ENCODE data around the gene MARCHF11.

MARCHF11 gene

DNA sequence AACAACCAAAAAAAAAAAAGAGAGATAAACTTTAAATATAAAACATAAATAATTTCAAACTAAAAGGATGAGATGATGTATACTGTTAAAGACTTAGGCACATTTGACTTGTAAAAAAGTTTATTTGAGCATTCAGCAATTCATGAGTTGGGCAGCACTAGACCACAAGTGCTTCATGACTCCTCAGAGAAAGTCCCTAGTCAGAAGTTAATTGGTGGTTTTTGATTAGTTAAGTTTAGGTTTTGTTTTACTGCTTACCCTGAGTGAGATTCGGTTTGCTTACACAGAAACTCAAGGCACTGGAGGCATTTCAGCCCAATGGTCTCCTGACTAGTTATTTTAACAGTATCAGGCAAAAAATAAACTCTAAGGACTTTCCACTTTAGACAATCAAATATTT lies 129.2 kb downstream of the MARCHF11 start:
- no peak for DNase-seq

DNA sequence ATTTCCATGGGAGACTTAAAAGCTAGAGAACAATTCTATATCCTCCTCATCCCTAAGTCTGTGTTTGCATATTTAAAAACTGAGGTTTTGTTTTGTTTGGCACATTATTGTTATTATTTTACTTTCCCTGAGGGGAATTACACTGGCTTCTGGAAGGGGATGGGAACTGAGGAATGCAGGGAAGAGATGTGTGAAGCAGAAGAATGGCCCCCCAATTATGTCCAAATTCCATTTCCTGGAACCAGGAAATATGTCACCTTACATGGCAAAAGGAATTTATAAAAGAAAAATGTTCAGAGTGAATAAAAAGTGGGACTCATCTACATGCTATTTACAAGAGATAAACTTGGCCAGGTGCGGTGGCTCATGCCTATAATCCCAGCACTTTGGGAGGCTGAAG lies 129.8 kb downstream of the MARCHF11 start:
- DNase-seq = no peak

DNA sequence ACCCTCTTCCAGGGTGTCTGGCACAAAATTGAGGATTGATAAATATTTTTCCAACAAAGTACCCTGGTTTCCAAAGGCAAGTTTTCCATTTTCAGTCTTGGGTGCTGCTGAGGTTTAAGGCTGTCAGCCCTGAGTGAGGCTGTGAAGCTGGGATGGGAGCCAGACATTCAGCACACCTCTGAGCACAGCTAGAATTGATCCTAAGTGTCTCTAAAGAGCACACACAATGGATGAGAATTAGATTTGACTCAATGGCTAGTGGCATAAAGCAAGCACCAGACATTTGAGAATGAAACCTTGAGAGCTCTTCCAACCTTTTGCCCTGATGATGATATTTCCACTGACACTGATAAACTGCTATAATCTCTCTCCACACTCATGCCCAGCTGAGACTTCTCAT lies 131.5 kb downstream of the MARCHF11 start:
- DNase-seq = no peak

DNA sequence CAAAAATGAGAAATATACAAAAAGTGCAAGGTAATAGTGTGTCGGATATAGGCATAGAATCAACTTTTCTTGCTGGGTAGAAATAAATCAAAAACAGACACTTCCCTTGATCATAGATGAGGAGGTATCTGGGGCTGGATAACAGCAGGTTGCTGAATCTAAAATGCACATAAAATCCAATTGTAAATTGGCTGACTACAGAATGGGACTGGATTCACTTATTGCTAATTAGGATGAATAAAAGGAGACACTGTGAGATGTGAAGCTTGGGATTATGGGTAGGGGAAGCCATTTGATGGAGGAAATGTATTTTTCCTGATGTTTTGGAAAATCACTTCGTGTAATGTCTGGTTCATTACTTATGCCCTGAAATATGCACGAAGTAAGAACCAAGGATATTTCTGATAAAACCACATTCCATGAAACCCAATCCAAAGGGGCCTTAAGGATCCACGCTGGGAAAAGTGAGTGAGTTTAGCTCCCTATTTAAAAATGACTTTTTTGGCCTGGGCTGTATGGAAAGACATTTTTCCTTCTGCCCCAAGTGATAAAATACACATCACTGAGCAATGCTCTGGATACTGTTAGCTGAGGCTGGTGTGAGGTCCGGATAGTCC lies 136.1 kb downstream of the MARCHF11 start:
- no peak for DNase-seq

DNA sequence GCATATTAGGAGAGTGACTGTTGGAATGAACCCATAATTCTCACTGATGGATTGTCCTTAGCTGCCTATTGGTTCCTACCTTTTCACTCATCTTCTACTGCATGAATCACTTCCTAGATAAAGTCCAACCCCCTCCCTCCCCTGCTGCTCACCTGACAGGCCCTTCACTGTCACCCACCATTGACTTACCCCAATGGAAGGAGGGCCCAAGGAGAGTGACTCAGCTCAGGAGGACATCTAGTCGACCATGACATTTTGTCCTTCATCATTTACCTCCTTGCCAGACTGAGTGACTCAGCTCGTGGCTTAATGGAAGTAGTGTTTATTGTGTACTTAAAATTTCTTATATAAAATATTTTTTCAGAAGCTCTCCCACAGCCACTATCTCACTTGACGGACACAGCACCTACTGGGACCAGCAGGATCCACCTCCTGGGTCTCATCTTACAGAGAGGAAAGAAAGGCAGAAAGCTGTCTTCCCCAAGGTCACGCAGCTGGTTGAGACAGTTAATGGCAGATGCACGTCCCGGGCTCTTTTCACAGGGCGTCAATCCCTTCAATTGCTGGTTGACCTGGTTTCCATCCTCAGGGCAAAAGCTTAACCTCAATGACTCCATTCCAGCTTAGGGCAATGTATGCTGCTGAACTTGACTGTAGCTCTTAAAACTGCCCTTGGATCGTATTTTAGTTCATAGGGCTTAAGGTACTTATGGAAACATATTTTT lies 142.3 kb downstream of the MARCHF11 start:
- no peak for DNase-seq

DNA sequence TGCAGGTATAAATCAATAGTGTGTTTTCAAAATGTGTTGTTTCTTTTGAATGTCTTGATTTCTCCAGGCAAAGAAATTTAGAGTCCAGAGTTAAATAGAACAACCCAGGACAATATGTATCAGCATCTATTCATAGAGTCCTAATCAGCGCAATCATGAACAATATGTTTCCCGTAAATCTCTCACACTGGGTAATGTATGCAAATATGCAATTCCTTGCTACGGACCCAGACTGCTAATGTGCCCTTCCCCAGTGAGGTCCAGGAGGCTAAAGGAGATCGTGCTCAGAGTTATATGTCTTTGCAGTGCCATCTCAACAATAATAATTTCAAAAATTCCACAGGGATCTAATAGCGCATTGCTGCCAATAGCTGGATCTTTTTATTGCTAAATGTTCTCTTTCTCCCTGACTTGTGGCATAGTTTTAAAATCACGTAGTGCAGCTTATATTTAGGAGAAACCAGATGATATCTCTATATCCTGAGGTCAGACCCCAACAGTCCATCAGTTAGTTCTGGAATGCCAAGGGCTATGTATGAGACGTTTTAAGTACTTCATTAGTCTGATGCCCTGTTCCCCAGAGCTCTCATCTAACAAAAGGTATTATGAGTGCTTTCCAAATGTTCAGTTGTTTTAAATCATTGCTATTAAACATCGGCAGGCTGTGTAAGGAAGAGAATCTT lies 145.1 kb downstream of the MARCHF11 start:
- no peak for DNase-seq

DNA sequence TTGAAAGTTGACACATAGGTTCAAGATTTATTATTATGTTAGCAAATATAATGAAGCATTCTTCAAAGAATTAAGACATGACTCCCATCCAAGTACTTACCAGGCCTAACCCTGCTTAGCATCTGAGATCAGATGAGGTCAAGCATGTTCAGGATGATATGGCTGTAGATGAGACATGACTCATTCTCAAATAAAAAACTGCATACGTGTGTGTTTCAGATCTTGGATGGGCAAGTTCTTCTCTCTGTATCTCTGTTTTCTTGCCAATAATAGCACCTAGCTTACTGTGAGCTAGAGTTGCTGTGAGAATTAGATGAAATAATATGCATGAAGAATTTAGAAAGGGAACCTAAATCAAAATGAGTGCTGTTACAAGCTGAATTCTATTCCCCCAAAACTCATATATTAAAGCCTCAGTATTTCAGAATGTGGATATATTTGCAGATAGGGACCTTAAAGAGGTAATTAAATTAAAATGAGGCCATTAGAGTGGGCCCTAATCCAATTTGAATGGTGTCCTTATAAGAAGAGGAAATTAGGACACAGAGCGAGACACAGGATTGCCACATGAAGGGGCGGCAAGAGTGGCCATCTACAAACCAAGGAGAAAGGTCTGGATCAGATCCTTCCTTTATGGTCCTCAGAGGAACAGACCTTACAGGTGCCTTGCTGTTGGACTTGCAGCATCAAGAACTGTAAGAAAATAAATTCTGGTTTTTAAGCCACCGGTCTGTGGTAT lies 146.2 kb downstream of the MARCHF11 start:
- no peak for DNase-seq

DNA sequence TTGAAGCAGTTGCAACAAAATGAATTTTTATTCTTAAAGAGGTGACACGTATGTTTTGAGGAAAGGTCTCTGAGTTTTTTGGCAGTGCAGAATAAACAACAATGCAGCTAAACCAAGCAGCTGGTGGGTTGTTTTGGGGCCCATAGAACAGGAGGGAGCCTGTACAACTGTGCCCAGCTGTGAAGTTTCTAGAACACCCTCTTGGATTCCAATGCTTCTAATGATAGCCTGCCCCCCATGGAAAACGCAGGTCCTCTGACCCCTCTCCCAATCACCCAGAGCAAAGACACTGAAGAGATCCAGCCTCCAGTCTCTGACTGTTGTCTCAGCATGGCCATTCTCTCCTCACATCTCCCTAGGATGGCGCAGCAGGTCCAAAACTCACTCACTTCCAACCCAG lies 150.9 kb downstream of the MARCHF11 start:
- no peak for DNase-seq

DNA sequence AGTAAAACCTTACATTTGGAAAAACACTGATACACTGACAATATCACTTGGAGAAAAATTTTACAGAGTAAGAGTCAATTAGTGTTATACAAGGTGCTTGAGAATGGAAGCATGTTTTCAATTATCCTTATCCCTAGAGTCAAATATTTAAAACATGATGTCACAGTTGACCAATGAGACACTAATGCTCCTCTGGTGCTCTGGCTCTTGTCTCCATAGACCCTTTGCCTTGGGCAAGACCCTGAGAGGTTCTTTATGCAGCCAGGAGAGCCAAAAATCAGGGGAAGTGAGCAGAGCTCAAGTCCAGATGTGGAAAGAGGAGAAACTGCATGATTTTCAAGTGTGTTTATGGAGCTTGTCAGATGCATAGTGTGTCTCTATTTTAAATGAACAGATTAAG lies 153.9 kb downstream of the MARCHF11 start:
- DNase-seq = no peak

DNA sequence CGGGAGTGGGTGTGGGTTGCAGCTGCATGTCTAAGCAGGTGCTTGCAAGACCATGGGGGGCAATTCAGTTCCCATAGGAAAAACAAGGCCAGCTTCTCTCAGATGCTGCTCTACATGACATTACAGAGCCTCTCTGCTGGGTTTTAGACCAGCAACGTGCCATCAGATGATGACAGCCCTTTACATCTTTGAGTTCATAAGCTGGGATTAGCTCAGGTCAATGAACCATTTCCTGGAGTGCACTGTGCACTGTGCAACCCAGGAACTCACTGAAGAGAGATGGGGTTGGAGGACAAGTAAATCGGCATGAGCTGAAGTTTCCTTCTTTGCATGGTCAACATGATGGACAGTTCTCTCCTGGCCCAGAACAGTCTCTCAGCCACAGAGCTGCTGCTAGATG lies 160.6 kb downstream of the MARCHF11 start:
- DNase-seq = no peak

DNA sequence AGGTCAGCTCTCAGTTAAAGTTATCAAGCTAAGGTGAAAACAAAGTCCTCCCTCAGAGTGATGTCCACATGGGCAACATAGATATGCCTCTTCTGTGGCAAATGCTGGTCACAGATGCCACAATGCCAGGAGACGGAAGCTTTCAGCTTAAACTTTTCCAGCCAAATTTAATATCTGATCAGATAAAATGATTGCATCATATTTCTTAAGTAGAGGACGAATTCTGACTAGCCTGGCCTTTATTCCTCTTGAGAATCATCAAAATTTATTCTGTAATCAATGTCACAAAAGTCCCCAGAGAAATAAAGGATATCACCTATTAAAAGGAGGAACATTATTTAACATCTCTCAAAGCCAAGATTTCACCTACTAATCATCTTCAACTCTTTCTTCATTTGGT lies 161.9 kb downstream of the MARCHF11 start:
- no peak for DNase-seq

All from C1 segment of cervical spinal cord (tissue), 14 donors.